GM19193 (cell line): Measurements from ENCODE around the gene ID3.

Experiments used
- POLR2A ChIP-seq: IDR thresholded peaks from 4 replicates; pipeline ENCODE4 v1.6.1; 2011; ENCODE audit not compliant: insufficient read depth, insufficient read length; ENCODE audit errors: extremely low read depth

ID3 gene

GRCh38 chr1:23562137-23562876 is 3.0 kb upstream of the ID3 start:
- TF ChIP-seq POLR2A = no peak

GRCh38 chr1:23561813-23562100 is 2.5 kb upstream of the ID3 start:
- TF ChIP-seq POLR2A = no peak

- TF ChIP-seq POLR2A = no peak
These were observed 1.9 kb upstream of the ID3 start for GRCh38 chr1:23561076-23561812.

GRCh38 chr1:23559985-23560741 is 862 bp upstream of the ID3 start:
- no peak for TF ChIP-seq POLR2A

- no peak for TF ChIP-seq POLR2A
These were observed 497 bp downstream of the ID3 start for GRCh38 chr1:23558872-23559135.

GRCh38 chr1:23558140-23558871 is 995 bp downstream of the ID3 start:
- TF ChIP-seq POLR2A = peak; percentile 42

GRCh38 chr1:23557471-23558124 is 1.7 kb downstream of the ID3 start:
- no peak for TF ChIP-seq POLR2A

- TF ChIP-seq POLR2A = peak; percentile 60
These were observed 2.4 kb downstream of the ID3 start for GRCh38 chr1:23556635-23557470.

GRCh38 chr1:23555986-23556634 is 3.2 kb downstream of the ID3 start:
- no peak for TF ChIP-seq POLR2A

- no peak for TF ChIP-seq POLR2A
These were observed 3.9 kb downstream of the ID3 start for GRCh38 chr1:23555270-23555985.

- peak; percentile 75 for TF ChIP-seq POLR2A
These were observed 4.6 kb downstream of the ID3 start for GRCh38 chr1:23554481-23555269.

GRCh38 chr1:23554127-23554480 is 5.2 kb downstream of the ID3 start:
- TF ChIP-seq POLR2A = no peak
